OCI-LY7 (cell line): ENCODE data around the gene CORO6. TPM values are rescaled to one million over a fixed set of nuclear protein-coding genes. Genes with fewer than 3 reads are reported as not detected.

Source experiments
- BruUV-seq: library from RNA; stranded (reverse); fragments of 400-500 nt; replicated peaks from 2 replicates; lab custom pipeline; 2021; lab: Mats Ljungman, UMichigan
- CTCF ChIA-PET: fragments of 300-600 bp; sonication (Branson Sonifier 250); formaldehyde crosslinking; loops from one replicate; lab custom pipeline; 2022; ENCODE audit warnings: antibody characterized with exemption; ENCODE audit not compliant: unreplicated experiment; lab: Charles Lee
- POLR2A ChIA-PET: fragments of 300-600 bp; sonication (Branson Sonifier 250); formaldehyde crosslinking; loops from one replicate; lab custom pipeline; 2022; ENCODE audit warnings: antibody characterized with exemption; lab: Charles Lee
- DNase-seq: peaks from one replicate; pipeline ENCODE4 v3.0.0-alpha.2; 2015; ENCODE audit warnings: low spot score
- H2AFZ ChIP-seq: fragments of 200-600 bp; sonication (generic), shearing (Covaris generic); 2 replicates; pipeline ENCODE4 v1.6.1; 2014; ENCODE audit warnings: mild to moderate bottlenecking, antibody characterized with exemption, low read length, moderate library complexity
- H3K27ac ChIP-seq: fragments of 200-600 bp; sonication (generic); 2 replicates; pipeline ENCODE4 v1.5.1; 2014; ENCODE audit warnings: mixed run types, low read depth, mild to moderate bottlenecking, moderate library complexity, low read length, inconsistent platforms; ENCODE audit not compliant: poor library complexity, severe bottlenecking
- H3K36me3 ChIP-seq: fragments of 200-600 bp; sonication (generic); 2 replicates; pipeline ENCODE4 v1.6.1; 2014; ENCODE audit warnings: mild to moderate bottlenecking, antibody characterized with exemption, low read length, moderate library complexity, mixed read lengths; ENCODE audit not compliant: insufficient read depth
- H3K4me1 ChIP-seq: fragments of 200-600 bp; sonication (generic); 2 replicates; pipeline ENCODE4 v1.5.1; 2014; ENCODE audit warnings: mild to moderate bottlenecking, low read length; ENCODE audit not compliant: insufficient read depth, poor library complexity, severe bottlenecking
- H3K4me2 ChIP-seq: fragments of 200-600 bp; sonication (generic); 2 replicates; pipeline ENCODE4 v1.6.1; 2014; ENCODE audit warnings: mild to moderate bottlenecking, low read length
- H3K4me3 ChIP-seq: fragments of 200-600 bp; sonication (generic); 2 replicates; pipeline ENCODE4 v1.5.1; 2014; ENCODE audit warnings: mild to moderate bottlenecking, low read depth, low read length; ENCODE audit not compliant: poor library complexity, severe bottlenecking
- H3K79me2 ChIP-seq: fragments of 200-600 bp; sonication (generic); 2 replicates; pipeline ENCODE4 v1.6.1; 2016; ENCODE audit warnings: low read depth, mild to moderate bottlenecking, low read length, moderate library complexity, mixed read lengths; ENCODE audit not compliant: insufficient read depth
- H3K9me2 ChIP-seq: fragments of 200-600 bp; sonication (generic); 2 replicates; pipeline ENCODE4 v1.6.1; 2016; ENCODE audit warnings: mild to moderate bottlenecking, low read length, mixed read lengths; ENCODE audit not compliant: insufficient read depth
- H3K9me3 ChIP-seq: fragments of 200-600 bp; sonication (generic); 2 replicates; pipeline ENCODE4 v1.6.1; 2014; ENCODE audit warnings: mild to moderate bottlenecking, mixed run types, low read length, mixed read lengths
- H4K20me1 ChIP-seq: fragments of 200-600 bp; sonication (generic); 2 replicates; pipeline ENCODE4 v1.6.1; 2014; ENCODE audit warnings: mild to moderate bottlenecking, antibody characterized with exemption, low read length, moderate library complexity, mixed read lengths; ENCODE audit not compliant: insufficient read depth
- EZH2phosphoT487 ChIP-seq: fragments of 200-600 bp; sonication (generic); IDR thresholded peaks from 2 replicates; pipeline ENCODE4 v1.6.1; 2018; ENCODE audit warnings: low read depth, borderline replicate concordance, mild to moderate bottlenecking, mixed run types, antibody characterized with exemption, low read length, moderate library complexity, mixed read lengths
- intact Hi-C: fragments of 100-400 bp; cut with micrococcal nuclease; formaldehyde crosslinking; loops from one replicate; pipeline ENCODE4 v1.10.0; 2022; ENCODE audit not compliant: unreplicated experiment
- total RNA-seq, 2 experiments: library from RNA; depleted of rRNA in 1 of 2; stranded (reverse); fragments of >200 nt in 1 of 2; shearing (Covaris generic) in 1 of 2; gene quantifications; 2 replicates each; pipeline ENCODE4 v1.2.3, GENCODE V29; 2014 to 2022
- TF ChIP-seq, protein P1 (sequence below): fragments of 200-600 bp; sonication (generic); conservative IDR thresholded peaks from 2 replicates; pipeline ENCODE4 v1.5.1; 2014; ENCODE audit warnings: mild to moderate bottlenecking, antibody characterized with exemption, low read length, moderate library complexity, mixed read lengths

CORO6 gene
- total RNA-seq, 2 experiments from 2014 or later = 5.9 to 6.2 TPM

DNA sequence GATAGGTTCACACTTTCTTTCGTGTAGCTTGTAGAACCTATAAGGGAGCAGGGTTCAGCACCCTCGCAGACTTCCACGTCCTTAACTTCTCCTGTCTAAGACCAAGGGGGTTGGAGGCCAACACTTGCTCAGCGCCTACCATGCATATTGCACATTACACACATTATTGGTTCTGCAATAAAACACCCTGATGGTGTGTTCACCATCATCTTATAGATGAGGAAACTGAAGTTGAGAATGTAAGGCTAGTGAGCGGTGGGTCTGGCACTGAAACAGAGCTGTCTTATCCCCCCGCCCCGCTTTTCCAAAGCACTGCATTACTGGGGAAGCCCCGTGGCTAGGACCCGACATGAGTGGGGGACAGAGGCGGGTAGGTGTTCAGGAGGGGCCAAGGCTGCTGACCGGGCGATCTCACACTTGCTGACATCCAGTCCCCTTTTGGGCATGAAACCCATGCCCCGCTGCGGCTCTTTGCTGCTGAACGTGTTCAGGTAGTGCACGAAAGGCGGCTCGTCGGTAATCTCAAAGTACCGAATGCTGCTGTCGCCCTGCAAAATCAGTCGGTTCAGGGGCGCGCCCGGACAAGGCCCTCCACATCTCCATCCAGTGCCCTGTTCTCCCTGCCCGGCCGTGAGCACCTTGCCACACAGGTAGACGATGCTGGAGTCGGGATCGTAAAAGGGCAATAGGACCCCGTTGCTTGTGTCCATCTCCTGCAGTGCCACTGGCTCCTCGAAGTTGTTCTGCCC, 6.2 kb downstream of the CORO6 start:
- H3K4me1 ChIP-seq = peaks cover 43% of the 10 kb centered on the region
- no TSS peak for BruUV-seq
- H3K9me3 ChIP-seq = no peaks in the 10 kb centered on the region
- CTCF ChIA-PET = interaction anchor here (0.6 to 1.7 kb wide), 6 partner anchors 12 to 314 kb away, joined by 3 to 6 read pairs (median 3); no protein-coding TSS in a partner anchor
- no peaks in the 10 kb centered on the region for H3K79me2 ChIP-seq
- H3K4me2 ChIP-seq = peak overlapping the region; percentile 86
- H3K9me2 ChIP-seq = no peaks in the 10 kb centered on the region
- TF ChIP-seq, protein P1, sequence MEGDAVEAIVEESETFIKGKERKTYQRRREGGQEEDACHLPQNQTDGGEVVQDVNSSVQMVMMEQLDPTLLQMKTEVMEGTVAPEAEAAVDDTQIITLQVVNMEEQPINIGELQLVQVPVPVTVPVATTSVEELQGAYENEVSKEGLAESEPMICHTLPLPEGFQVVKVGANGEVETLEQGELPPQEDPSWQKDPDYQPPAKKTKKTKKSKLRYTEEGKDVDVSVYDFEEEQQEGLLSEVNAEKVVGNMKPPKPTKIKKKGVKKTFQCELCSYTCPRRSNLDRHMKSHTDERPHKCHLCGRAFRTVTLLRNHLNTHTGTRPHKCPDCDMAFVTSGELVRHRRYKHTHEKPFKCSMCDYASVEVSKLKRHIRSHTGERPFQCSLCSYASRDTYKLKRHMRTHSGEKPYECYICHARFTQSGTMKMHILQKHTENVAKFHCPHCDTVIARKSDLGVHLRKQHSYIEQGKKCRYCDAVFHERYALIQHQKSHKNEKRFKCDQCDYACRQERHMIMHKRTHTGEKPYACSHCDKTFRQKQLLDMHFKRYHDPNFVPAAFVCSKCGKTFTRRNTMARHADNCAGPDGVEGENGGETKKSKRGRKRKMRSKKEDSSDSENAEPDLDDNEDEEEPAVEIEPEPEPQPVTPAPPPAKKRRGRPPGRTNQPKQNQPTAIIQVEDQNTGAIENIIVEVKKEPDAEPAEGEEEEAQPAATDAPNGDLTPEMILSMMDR = no peak
- TF ChIP-seq EZH2phosphoT487 = no peak
- 0 out of 2 replicates have a peak, but pooled peaks cover 10% of the 10 kb centered on the region for H4K20me1 ChIP-seq
- no peak overlapping the region for H3K27ac ChIP-seq
- intact Hi-C loops = loop anchor here (5.0 kb wide), 3 partner anchors 34 to 476 kb away; no protein-coding TSS in a partner anchor
- H3K36me3 ChIP-seq = 0 out of 2 replicates have a peak, but pooled peaks cover 5% of the 10 kb centered on the region
- DNase-seq = no peak
- no peak overlapping the region for H2AFZ ChIP-seq
- no peak overlapping the region for H3K4me3 ChIP-seq
- POLR2A ChIA-PET = interaction anchor here (0.5 to 1.1 kb wide), 2 partner anchors 163 to 636 kb away, joined by 4 read pairs; no protein-coding TSS in a partner anchor

DNA sequence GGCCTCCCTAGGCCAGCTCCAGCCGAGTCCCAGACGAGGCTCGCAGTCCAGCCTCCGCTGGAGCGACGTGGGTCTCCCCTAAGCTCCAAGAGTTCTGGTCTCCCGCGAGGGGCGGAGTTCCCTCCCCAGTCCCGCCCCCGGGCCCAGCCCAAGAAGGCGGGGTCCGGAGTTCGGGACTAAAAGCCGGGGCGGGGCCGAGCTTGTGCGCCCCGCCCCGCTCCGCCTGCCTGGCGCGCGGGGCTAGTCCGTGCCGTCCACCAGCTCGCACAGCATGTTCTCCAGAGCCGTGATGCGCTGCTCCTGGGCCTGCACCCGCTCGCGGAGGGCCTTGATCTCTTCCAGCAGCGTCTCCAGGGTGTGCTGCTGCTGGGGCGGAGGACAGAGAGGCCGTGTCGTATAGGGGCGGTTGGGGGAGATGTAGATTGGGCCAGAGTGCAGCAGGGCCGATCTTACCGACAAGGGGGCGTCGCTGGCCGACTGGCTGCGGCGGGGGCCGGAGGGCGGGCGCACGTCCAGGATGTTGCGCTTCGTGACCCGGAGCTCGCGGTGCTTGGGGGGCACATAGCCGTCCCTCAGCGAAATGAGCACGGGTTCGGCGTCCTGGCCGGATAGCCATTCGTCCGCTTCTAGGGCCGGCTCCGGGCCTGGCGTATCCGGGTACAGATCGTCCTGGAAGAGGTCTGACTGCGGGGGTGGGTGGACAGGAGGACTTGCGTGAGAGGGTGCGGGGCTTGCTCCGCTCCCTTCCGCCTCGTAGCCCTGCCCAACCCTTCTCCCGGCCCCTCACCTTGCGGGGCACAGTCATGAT, 7.0 kb downstream of the CORO6 start:
- peak overlapping the region; percentile 50 for H3K4me3 ChIP-seq
- ChIA-PET POLR2A (interaction anchor here (0.5 to 0.9 kb wide), 3 partner anchors 8 to 475 kb away, joined by 3 read pairs; no protein-coding TSS in a partner anchor), CTCF (interaction anchor here (0.6 kb wide), 1 partner anchor 9 kb away, joined by 3 read pairs; no protein-coding TSS in a partner anchor)
- H4K20me1 ChIP-seq = 0 out of 2 replicates have a peak, but pooled peaks cover 10% of the 10 kb centered on the region
- no peak overlapping the region for H3K27ac ChIP-seq
- intact Hi-C loops = loop anchor here (5.0 kb wide), 3 partner anchors 33 to 477 kb away; no protein-coding TSS in a partner anchor
- DNase-seq = peak; percentile 85
- no peaks in the 10 kb centered on the region for H3K79me2 ChIP-seq
- H3K4me2 ChIP-seq = peak overlapping the region; percentile 86
- H3K36me3 ChIP-seq = 0 out of 2 replicates have a peak, but pooled peaks cover 5% of the 10 kb centered on the region
- peaks cover 43% of the 10 kb centered on the region for H3K4me1 ChIP-seq
- BruUV-seq = no TSS peak
- TF ChIP-seq, protein P1 = no peak
- no peak for TF ChIP-seq EZH2phosphoT487
- no peaks in the 10 kb centered on the region for H3K9me3 ChIP-seq
- no peaks in the 10 kb centered on the region for H3K9me2 ChIP-seq
- H2AFZ ChIP-seq = no peak overlapping the region
